RPMI7951 (cell line): ENCODE measurements around the gene PTER. TPM values are rescaled to one million over a fixed set of nuclear protein-coding genes. Genes with fewer than 3 reads are reported as not detected.

Experiments used
- DNase-seq: peaks from one replicate; pipeline ENCODE4 v3.0.0-alpha.2; 2012; ENCODE audit warnings: low read depth
- total RNA-seq: library from RNA; depleted of rRNA; stranded (reverse); fragments of >200 nt; shearing (Covaris generic); gene quantifications from 2 replicates; pipeline ENCODE4 v1.2.3, GENCODE V29; 2014

PTER gene
- total RNA-seq, 1 experiment from 2014 or later = 41.9 TPM

DNA sequence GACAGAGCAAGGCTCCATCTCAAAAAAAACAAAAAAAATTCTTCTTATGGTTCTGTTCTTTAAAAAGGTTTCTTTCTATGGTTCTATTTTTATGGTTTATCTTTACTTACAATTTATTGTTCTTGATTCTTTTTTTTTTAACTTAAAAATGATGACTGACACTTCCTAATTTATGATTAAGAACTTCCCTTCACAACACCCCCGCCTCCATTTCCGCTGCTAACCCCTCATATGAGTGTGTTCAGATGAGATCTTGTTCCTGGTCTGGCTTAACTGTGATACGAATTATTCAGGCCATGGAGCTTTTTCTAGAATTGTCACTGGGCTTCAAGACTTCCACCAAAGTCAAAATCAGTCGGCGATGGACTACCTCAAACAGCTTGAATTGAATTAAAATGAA lies 33.9 kb downstream of the PTER start:
- DNase-seq = no peak

- DNase-seq = no peak
Measured at GRCh38 chr10:16472828-16473227, 36.0 kb downstream of the PTER start.

DNA sequence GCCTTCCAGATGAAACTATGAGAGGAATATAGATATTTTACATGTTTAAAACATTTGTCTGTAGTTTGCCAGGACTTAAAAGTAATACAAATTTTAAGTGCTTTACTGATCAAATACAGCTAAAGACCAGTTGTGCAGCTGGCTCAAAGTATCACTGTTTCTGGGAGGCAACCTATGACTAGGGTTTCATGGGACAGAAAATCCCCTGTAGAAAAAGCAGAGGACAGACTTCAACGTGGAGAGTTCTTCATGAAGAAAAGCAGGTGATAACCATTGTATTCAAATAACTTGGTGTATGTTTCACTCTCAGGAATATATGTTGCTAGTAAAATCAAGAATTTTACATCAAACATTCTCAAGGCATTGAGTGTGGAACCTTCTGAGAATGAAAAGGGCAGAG lies 40.9 kb downstream of the PTER start:
- DNase-seq = no peak

GRCh38 chr10:16478801-16479200 lies 42.0 kb downstream of the PTER start:
- no peak for DNase-seq

DNA sequence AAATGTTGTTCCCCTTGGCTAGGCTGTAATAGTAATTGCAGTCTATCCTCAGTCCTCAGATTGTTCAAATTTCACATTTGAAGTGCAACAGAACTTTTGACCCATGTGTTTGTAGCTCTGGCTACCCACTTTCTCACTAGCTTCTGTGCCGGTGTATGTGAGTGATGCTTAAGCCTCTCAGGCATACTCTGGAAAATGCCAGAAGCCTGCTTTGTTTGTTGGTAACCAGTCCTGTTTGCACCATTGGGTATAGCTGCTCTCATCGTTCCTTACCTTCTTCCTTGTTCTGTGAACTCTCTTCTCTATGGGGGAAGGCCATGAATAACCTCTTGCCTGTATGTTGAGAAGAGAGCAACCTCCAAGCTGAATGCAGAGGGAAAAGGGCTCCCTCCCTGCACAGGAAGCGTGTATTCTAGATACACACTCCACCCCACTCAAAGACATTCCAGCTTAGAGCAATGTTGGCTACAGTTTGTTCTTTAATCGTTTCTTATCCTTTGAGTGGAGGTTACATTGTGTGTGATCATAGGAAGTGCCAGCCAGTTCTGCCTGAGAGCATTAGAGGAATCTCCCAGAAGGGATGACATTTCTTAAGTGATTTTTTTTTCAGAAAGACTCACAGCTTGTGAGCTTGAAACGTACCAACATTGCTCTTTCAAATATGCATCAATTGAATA lies 44.4 kb downstream of the PTER start:
- DNase-seq = no peak

DNA sequence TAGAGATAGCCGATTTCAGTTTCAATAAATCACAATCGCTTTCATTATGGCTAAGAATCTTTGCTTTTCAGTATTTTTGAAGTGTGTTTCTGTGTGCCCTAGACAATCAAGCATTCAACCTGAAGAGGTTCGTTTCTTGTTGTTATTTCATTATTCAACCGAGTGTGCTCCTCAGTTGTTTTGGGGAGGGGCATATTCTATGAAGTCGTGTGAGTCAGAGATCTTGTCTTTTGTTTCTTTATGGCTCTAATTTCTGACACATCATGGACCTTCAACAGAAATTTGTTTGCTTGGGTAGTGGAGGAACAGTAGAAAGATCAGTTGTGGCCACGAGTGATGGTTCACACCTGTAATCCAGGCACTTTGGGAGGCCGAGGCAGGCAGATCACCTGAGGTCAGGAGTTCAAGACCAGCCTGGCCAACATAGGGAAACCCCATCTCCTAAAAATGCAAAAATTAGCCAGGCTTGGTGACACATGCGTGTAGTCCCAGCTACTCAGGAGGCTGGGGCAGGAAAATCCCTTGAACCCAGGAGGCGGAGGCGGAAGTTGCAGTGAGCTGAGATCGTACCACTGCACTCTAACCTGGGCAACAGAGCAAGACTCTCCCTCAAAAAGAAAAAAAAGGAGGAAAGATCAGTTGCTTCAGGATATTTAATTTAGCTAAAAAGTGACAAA lies 46.6 kb downstream of the PTER start:
- no peak for DNase-seq

GRCh38 chr10:16490511-16490910 lies 53.7 kb downstream of the PTER start:
- DNase-seq = no peak

DNA sequence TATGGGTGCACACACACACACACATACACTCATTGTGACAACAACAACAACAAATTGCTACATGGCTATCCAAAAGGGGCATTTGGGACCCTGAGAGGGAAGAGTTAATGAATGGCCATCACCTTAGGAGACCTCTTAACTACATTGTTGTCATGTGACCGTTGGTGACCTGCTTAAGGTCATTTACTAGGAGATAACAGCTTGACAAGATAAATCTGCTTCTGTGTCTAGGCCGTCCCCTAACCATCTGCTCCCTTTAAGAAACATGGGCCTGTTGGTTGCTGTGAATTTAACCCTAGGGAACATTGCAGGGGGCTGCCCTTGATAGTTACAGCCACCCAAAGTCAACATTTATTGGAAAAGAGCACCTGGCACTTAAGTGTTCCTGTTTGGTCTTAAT lies 55.1 kb downstream of the PTER start:
- DNase-seq = no peak

- DNase-seq = no peak
Measured at GRCh38 chr10:16493884-16494536, 57.2 kb downstream of the PTER start.

DNA sequence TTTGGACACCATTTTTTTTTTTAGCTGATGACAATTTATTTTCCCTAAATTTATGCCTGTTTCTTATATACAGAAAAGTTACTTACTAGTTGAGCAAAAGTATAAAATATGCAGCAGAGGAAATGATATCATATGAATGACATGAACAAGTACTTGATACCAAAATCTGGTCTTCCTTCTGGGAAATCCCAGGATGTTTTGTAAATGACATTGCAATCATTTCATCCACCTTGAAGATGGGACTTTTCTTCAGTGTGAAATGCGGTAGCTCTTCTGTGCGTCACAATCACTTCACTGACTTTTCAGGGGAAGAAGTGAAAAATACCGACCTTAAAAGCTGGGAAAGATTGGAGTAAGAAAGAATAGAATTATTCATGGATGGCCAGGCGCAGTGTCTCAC lies 61.1 kb downstream of the PTER start:
- no peak for DNase-seq

DNA sequence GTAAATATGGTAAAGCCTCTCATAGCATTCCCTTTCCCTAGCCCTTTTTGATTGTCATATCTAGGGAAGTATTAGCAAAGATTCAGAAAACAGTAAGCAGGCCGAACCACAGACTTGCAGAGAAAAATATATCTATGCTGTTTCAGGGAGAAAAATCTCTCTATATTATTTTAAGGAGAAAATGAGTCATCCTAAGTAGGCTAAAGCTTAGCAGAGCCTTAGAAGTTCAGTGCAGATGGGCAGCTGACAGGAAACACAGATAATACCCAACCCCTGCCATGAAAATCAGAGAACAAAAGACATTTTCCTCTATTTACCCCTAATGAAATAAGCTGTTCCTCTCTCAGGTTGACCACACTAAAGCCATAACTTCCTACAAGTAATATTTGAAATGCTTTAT lies 68.4 kb downstream of the PTER start:
- peak; percentile 22 for DNase-seq

- peak; percentile 75 for DNase-seq
Measured at GRCh38 chr10:16509996-16510395, 73.2 kb downstream of the PTER start.

DNA sequence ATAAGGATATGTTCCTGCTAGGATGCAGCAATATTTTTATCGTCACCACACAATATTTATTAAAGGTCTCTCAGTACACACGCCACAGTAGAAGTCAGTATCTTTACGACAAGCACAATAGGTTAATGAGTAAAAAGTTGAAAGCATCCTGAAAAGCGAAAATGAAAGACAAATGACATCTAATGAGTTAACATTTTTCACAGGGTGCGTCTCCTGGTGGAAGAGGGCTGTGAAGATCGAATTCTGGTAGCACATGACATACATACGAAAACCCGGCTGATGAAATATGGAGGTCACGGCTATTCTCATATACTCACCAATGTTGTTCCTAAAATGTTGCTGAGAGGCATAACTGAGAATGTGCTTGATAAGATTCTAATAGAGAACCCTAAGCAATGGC lies 74.0 kb downstream of the PTER start:
- DNase-seq = no peak

DNA sequence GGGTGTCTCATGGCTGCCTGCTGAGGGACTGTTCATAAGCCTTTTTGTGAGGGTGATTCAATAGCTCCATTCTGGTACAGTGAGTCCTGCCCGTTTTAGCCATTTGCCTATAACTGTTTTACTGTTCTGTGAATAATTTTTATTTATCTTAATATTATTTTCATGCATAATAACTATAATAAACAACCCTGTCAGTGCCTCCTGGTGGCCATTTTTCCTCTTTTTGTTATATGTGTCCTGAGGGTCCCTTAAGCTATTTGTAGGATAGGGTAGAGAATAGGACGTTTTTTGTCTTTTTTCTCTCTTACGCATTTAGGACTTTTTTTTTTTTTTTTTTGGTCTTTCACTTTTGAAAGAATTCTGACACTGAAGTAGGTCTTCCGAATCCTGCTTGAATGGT lies 82.0 kb downstream of the PTER start:
- no peak for DNase-seq

GRCh38 chr10:16519250-16519907 lies 82.6 kb downstream of the PTER start:
- no peak for DNase-seq

DNA sequence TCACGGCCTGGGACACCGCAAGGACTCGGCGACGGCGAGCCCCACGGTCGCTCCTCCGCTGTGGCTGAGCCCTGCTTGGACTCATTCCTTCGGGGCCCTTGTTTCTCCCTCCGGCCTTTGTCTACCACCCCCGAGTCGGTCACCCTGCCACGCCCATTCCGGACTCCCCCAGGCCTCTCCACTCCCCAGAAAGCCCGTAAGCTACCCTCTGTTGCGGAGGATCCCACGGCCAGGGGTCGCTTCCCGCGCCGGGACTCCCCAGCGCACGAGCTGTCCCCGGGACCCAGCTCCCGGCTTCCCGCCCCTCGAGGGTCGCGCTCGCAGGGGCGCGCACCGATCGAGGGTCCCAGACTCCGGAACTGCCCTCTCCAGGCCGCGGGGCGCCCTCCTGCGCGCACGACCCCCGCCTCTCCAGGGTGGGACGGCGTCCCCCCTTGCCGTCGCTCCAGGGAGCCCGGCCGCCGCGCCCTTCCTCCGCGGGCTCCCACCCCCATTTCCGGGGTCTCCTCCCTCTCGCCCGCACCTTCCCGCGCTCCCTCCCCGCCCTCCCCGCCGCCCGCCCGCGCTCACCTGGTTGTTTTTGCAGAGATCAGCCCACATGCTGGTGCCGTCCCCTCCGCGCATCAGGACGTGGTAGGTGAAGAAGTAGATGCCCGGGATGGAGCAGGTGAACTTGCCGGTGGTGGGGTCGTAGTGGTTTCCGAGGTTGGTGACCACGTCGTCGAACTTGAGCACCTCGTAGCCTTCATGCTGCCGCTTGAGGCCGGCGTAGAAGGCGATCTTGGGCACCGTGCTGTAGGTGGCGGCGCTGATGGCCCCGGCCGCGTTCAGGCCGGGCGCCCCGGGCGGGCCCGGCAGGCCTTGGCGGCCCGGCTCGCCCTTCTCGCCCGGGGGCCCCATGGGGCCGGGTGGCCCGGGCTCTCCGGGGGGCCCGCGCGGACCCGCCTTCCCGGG lies 83.4 kb downstream of the PTER start:
- DNase-seq = no peak

DNA sequence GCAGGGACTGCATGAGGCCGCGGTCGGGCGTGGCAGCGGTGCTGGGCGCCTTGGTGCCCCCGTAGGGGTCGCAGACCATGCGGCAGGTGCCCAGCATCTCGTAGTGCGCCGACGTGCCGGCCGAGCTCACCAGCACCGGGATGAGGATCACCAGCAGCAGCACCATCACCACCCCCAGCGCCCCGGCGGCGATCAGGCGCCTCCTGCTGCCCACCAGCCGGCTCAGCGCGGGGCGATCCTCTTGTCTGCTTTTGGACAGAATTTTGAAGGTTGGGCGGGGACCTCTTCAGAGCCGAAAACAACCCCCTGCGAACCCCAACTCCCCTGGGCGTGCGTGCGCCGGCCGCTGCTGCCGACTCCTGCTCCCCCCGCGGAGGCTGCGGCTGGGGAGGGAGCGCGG lies 84.1 kb downstream of the PTER start:
- DNase-seq = peak; percentile 22

GRCh38 chr10:16521311-16522016 lies 84.7 kb downstream of the PTER start, which contains the start of gene C1QL3:
Gene C1QL3, minus strand, starts transcription at chr10:16521879. Its CDS starts 814 bp downstream, at chr10:16521065.
- DNase-seq = peak; percentile 25

- DNase-seq = no peak
Measured at GRCh38 chr10:16527452-16527851, 90.6 kb downstream of the PTER start.

DNA sequence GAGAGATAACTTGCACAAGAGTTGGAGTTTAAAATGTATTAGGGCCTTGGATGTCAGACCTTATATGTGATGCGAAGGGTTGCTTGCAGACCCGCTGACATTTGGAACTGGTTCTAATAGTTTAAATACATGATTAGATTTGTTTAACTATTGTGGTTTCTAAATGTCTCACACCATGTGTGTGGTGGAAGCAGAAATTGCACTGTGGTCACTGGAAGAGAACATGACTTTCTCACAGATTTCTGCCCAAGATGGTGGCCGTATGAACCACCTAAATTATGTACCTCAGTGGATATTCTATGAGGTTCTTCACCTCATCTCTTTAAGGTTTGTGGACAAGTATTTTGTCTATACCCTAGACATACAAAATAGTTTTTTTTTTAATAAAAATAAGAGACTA lies 93.0 kb downstream of the PTER start:
- DNase-seq = no peak

- DNase-seq = no peak
Measured at GRCh38 chr10:16536155-16536554, 99.3 kb downstream of the PTER start.
